Measurements from ENCODE around the gene CHCHD3.
A peak's percentile ranks its signal among the peaks of the same experiment; 100 is the strongest.
"Not testable (repeated sequence)": the region's sequence is repeated elsewhere in the genome, so short reads cannot be mapped to it uniquely, and the experiment has no call there.

The CHCHD3 gene

GRCh38 chr7:132897093-132897687 lies 184.7 kb downstream of the CHCHD3 start:
- no peak for DNase-seq

GRCh38 chr7:132895231-132895630 lies 186.7 kb downstream of the CHCHD3 start:
- DNase-seq: no peak

DNA sequence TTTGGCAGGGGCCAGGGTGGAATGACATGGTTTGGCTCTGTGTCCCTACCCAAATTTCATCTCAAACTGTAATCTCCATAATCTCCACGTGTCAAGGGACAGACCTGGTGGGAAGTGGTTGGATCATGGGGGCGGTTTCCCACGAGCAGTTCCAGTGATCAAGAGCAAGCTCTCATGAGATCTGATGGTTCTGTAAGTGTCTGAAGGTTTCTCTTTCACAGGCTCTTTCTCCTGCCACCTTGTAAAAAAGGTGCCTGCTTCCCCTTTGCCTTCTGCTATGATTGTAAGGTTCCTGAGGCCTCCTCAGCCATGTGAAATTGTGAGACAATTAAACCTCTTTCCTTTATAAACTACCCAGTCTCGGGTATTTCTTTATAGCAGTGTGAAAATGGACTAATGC lies 188.3 kb downstream of the CHCHD3 start:
- no peak for DNase-seq

DNA sequence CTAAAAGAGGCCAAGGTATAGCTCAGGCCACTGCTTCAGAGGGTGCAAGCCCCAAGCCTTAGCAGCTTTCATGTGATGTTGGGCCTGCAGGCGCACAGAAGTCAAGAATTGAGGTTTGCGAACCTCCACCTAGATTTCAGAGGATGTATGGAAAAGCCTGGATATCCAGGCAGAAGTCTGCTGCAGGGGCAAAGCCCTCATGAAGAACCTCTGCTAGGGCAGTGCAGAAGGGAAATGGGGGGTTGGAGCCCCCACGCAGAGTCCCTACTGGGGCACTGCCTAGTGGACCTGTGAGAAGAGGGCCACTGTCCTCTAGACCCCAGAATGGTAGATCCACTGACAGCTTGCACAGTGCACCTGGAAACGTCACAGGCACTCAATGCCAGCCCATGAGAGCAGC lies 189.1 kb downstream of the CHCHD3 start:
- not testable (repeated sequence) for DNase-seq

- DNase-seq: no peak
These were observed 190.3 kb downstream of the CHCHD3 start for GRCh38 chr7:132891554-132891953.

GRCh38 chr7:132882714-132883428 lies 199.0 kb downstream of the CHCHD3 start:
- DNase-seq: no peak

GRCh38 chr7:132881317-132881716 lies 200.6 kb downstream of the CHCHD3 start:
- peak; percentile 53 for DNase-seq

DNA sequence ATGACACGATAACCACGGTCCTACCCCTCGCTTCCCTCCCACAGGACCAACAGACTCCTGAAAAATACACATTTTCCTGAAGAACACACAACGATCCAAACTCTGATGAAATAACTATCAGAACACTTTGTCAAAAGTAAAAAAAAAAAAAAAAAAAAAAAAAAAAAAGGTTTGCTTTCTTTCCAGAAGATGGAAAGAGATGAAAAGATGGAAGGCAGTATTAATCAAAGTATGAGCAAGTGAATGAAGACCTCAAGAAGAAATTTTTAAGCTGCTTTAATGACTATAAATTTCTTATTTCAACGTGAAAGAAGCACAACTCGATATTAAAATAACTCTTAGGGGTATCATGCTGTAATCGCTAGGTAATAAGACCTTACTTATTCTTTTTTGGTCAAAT lies 202.3 kb downstream of the CHCHD3 start:
- no peak for DNase-seq

GRCh38 chr7:132878204-132878919 lies 203.5 kb downstream of the CHCHD3 start:
- no peak for DNase-seq

- no peak for DNase-seq
These were observed 204.3 kb downstream of the CHCHD3 start for GRCh38 chr7:132877573-132877972.

- DNase-seq: no peak
These were observed 205.3 kb downstream of the CHCHD3 start for GRCh38 chr7:132876576-132876975.

GRCh38 chr7:132872034-132872433 lies 209.9 kb downstream of the CHCHD3 start:
- DNase-seq: no peak

GRCh38 chr7:132871419-132871818 lies 210.5 kb downstream of the CHCHD3 start:
- DNase-seq: peak; percentile 77

DNA sequence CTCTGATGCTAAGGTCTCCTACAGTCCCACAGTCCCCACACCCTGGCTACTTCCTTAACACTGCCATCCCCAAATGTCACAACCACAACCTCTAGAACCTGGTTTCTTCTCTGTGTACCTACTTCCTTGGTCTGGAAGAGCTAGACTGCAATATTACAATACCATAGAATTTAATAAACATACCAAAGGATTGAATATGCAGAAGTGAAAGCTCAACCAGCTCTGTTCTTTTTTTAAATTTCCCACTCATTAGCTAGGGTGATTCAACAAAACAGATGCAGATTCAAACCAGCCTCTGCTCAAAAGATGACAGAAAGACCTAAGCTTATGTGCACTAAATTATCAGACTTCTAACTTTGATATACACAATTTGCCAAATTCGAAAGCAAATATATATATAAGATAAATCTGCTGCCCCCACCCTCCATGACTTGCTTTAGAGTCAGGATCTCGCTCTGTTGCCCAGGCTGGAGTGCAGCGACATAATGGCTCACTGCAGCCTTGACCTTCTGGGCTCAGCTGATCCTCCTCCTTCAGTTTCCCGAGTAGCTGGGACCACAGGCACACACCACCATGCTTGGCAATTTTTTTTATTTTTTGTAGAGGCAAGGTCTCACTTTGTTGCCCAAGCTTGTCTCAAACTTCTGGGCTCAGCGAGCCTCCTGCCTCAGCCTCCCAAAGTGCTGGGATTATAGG lies 212.6 kb downstream of the CHCHD3 start:
- DNase-seq: no peak

DNA sequence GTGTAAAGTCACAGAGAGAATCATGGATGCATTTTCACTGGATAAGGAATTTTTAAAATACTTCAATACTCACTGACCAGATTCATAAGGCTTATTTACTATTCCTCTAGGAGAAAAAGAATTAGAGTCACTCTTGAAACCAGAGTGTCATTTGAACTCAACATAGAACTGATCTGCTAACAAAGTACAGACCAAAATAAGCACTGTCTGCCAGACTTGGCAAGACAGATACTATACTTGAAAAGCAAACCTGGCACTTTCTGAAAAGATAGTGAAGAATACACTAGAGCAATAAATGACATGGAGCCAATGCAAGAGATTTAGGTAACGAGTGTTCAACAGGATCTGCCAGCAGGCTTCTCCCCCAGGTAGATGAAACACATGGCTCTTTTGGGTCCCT lies 215.3 kb downstream of the CHCHD3 start:
- DNase-seq: no peak

DNA sequence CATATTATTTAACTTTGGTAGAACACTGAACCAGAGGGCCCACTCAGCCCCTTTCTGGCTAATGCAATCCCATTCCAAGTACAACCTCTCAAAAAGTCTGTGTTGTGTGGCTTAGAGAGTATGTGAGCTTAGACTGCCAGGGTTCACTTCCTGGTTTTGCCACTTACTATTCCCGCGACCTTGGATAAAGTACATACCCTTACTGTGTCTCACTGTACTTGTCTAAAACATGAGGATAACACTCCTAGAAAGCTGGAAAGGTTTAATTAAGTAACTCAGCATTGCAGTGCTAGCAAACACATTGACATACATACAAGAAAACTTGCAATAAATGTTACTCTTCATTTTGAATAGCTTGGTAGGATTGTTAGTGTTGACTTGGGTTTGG lies 215.8 kb downstream of the CHCHD3 start:
- no peak for DNase-seq

DNA sequence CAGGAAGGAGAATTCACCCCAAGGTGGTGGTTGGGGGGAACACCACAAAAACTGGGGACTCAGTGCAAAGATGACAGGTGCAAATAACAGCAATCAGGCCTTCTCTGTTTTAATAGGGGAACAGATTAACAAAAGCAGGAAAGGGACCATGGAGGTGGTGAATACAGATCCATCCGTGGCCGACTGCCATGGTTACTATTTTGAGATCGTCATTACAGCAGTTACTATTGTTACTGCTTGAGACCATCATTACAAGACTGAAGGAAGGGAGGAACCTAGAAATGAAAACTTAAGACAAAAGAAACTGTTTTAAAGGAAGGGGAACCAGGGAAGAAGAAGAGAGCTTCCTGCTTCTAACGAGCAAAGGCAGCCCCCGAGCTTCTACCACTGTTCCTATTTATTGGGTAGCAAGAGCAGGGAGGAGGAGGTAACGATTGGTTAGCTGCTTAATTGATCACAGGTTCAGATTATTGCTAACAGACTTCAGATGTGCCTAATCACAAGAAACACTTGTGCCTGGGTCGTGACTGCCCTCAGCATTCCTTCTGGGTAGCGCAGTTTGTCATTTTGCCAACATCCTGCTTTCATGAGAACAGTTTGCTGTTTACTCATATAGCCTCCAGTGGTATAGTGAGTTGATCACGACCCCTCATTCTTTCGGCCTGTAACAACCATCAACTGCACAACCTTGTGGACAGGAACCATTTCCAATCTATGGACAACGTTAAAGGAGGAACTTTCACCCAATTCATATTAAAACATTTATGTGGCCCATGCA lies 216.3 kb downstream of the CHCHD3 start:
- no peak for DNase-seq

GRCh38 chr7:132861940-132862554 lies 219.8 kb downstream of the CHCHD3 start:
- DNase-seq: no peak

DNA sequence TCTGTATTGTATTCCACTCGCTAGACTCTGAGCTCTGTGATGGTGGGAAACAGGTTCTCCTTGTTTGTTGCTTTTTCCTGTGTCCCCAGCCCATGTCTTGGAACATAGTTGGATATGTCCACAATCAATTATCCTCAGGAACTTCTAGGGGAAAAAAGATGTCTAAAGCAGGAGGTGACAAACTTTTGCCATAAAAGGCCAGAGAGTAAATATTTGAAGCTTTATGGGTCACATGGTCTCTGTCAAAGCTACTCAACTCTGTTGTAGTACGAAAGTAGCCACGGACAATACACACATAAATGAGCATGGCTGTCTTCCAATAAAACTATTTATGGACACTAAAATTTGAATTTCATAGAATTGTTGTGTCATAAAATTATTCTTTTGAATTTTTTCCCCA lies 220.5 kb downstream of the CHCHD3 start:
- DNase-seq: no peak

GRCh38 chr7:132859199-132859598 lies 222.7 kb downstream of the CHCHD3 start:
- no peak for DNase-seq

GRCh38 chr7:132858760-132859159 lies 223.1 kb downstream of the CHCHD3 start:
- no peak for DNase-seq

- no peak for DNase-seq
These were observed 223.6 kb downstream of the CHCHD3 start for GRCh38 chr7:132858251-132858650.

Data from NCI-H1105 treated with DMSO at 0.1 percent for 48 hours (cell line).